Skeletal muscle tissue (tissue), 4 donors: ENCODE data around the gene EDDM13. TPM values are rescaled to one million over a fixed set of nuclear protein-coding genes. Genes with fewer than 3 reads are reported as not detected.
"Not testable (repeated sequence)": the region's sequence is repeated elsewhere in the genome, so short reads cannot be mapped to it uniquely, and the experiment has no call there.

Source experiments
- H3K27ac ChIP-seq: one replicate; pipeline ENCODE4 v1.7.0; 2013; ENCODE audit warnings: mild to moderate bottlenecking, low read depth, low read length, inconsistent platforms
- H3K27me3 ChIP-seq, 3 donors: one replicate each; pipeline ENCODE4 v1.7.0; 2013; ENCODE audit warnings: low read length in 3 of 3; ENCODE audit not compliant: control insufficient read depth in 3 of 3, insufficient read depth in 3 of 3
- H3K36me3 ChIP-seq, 3 donors: one replicate each; pipeline ENCODE4 v1.7.0; 2013; ENCODE audit warnings: low read length in 3 of 3; ENCODE audit not compliant: control insufficient read depth in 3 of 3, insufficient read depth in 3 of 3
- H3K4me1 ChIP-seq, 3 donors: one replicate each; pipeline ENCODE4 v1.7.0; 2013; ENCODE audit warnings: low read length in 3 of 3, mild to moderate bottlenecking in 3 of 3; ENCODE audit not compliant: control insufficient read depth in 3 of 3, insufficient read depth in 3 of 3
- H3K4me3 ChIP-seq, 3 donors: one replicate each; pipeline ENCODE4 v1.7.0; 2013; ENCODE audit warnings: low read length in 3 of 3
- H3K9ac ChIP-seq, 3 donors: one replicate each; pipeline ENCODE4 v1.7.0; 2013; ENCODE audit warnings: low read length in 3 of 3, mild to moderate bottlenecking in 3 of 3, moderate library complexity in 2 of 3, low read depth in 1 of 3
- H3K9me3 ChIP-seq, 3 donors: one replicate each; pipeline ENCODE4 v1.7.0; 2013; ENCODE audit warnings: low read length in 3 of 3; ENCODE audit not compliant: control insufficient read depth in 3 of 3
- total RNA-seq: library from RNA; depleted of rRNA; stranded (reverse); fragments of >200 nt; gene quantifications from one replicate; pipeline ENCODE4 v1.2.3, GENCODE V29; 2014
- donor health status: Osteomylitis.

Gene EDDM13
- total RNA-seq, 1 donor from 2014 or later, result not detected

GRCh38 chr19:56294549-56294948 lies 22.0 kb downstream of the EDDM13 start:
- Histone ChIP-seq H3K27ac (no peak overlapping the region), H3K4me3 (no peak overlapping the region), H3K4me1 (no peaks in the 10 kb centered on the region), H3K36me3 (peaks cover 5 to 11% (median 10%) of the 10 kb centered on the region in 3 donors), H3K27me3 (no peaks in the 10 kb centered on the region), H3K9ac (no peak overlapping the region), H3K9me3 (no peaks in the 10 kb centered on the region)

GRCh38 chr19:56295531-56296455 lies 23.2 kb downstream of the EDDM13 start:
- no peak overlapping the region for H3K4me3 ChIP-seq
- no peaks in the 10 kb centered on the region for H3K9me3 ChIP-seq
- no peaks in the 10 kb centered on the region for H3K27me3 ChIP-seq
- no peaks in the 10 kb centered on the region for H3K4me1 ChIP-seq
- H3K9ac ChIP-seq, result no peak overlapping the region
- no peak overlapping the region for H3K27ac ChIP-seq
- H3K36me3 ChIP-seq, result peaks cover 5 to 11% (median 10%) of the 10 kb centered on the region in 3 donors

GRCh38 chr19:56297010-56297409 lies 24.5 kb downstream of the EDDM13 start:
- H3K9ac ChIP-seq, result no peak overlapping the region
- peaks cover 5 to 10% (median 5%) of the 10 kb centered on the region in 3 donors for H3K36me3 ChIP-seq
- H3K4me3 ChIP-seq, result no peak overlapping the region
- no peaks in the 10 kb centered on the region for H3K27me3 ChIP-seq
- H3K27ac ChIP-seq, result no peak overlapping the region
- no peaks in the 10 kb centered on the region for H3K9me3 ChIP-seq
- H3K4me1 ChIP-seq, result peaks cover 0 to 3% (median 0%) of the 10 kb centered on the region in 3 donors

- no peak overlapping the region for H3K9ac ChIP-seq
- no peak overlapping the region for H3K4me3 ChIP-seq
- peaks cover 0 to 3% (median 0%) of the 10 kb centered on the region in 3 donors for H3K4me1 ChIP-seq
- no peaks in the 10 kb centered on the region for H3K27me3 ChIP-seq
- H3K27ac ChIP-seq, result no peak overlapping the region
- peaks cover 11 to 17% (median 12%) of the 10 kb centered on the region in 3 donors for H3K36me3 ChIP-seq
- no peaks in the 10 kb centered on the region for H3K9me3 ChIP-seq
These were observed 27.1 kb downstream of the EDDM13 start for GRCh38 chr19:56299688-56300087.

- Histone ChIP-seq H3K9me3 (no peaks in the 10 kb centered on the region), H3K27ac (no peak overlapping the region)
These were observed 28.6 kb downstream of the EDDM13 start for GRCh38 chr19:56301155-56301554.

GRCh38 chr19:56301886-56302620 lies 29.5 kb downstream of the EDDM13 start:
- no peak overlapping the region for H3K27ac ChIP-seq

More at GRCh38 chr19:56301155-56301554, 28.6 kb downstream of the EDDM13 start:
- H3K27me3 ChIP-seq, result no peaks in the 10 kb centered on the region
- H3K4me3 ChIP-seq, result no peak overlapping the region
- H3K4me1 ChIP-seq, result peaks cover 0 to 3% (median 0%) of the 10 kb centered on the region in 3 donors
- H3K36me3 ChIP-seq, result peaks cover 8 to 15% (median 11%) of the 10 kb centered on the region in 3 donors
- no peak overlapping the region for H3K9ac ChIP-seq

GRCh38 chr19:56304243-56304642 lies 31.7 kb downstream of the EDDM13 start:
- no peak overlapping the region for H3K4me3 ChIP-seq
- H3K27ac ChIP-seq, result no peak overlapping the region
- no peak overlapping the region for H3K9ac ChIP-seq
- peaks cover 8 to 15% (median 13%) of the 10 kb centered on the region in 3 donors for H3K36me3 ChIP-seq
- H3K9me3 ChIP-seq, result no peaks in the 10 kb centered on the region
- no peaks in the 10 kb centered on the region for H3K27me3 ChIP-seq
- peaks cover 0 to 3% (median 0%) of the 10 kb centered on the region in 3 donors for H3K4me1 ChIP-seq

More at GRCh38 chr19:56301886-56302620, 29.5 kb downstream of the EDDM13 start:
- Histone ChIP-seq H3K36me3 (peaks cover 8 to 15% (median 10%) of the 10 kb centered on the region in 3 donors), H3K9ac (no peak overlapping the region), H3K27me3 (no peaks in the 10 kb centered on the region), H3K9me3 (no peaks in the 10 kb centered on the region), H3K4me3 (no peak overlapping the region), H3K4me1 (peaks cover 0 to 3% (median 0%) of the 10 kb centered on the region in 3 donors)

GRCh38 chr19:56306016-56306415 lies 33.5 kb downstream of the EDDM13 start:
- peaks cover 8 to 15% (median 13%) of the 10 kb centered on the region in 3 donors for H3K36me3 ChIP-seq
- H3K27ac ChIP-seq, result no peak overlapping the region
- H3K4me3 ChIP-seq, result no peak overlapping the region
- peaks cover 0 to 3% (median 0%) of the 10 kb centered on the region in 3 donors for H3K4me1 ChIP-seq
- H3K9me3 ChIP-seq, result no peaks in the 10 kb centered on the region
- no peak overlapping the region for H3K9ac ChIP-seq
- no peaks in the 10 kb centered on the region for H3K27me3 ChIP-seq

- H3K36me3 ChIP-seq, result peaks cover 10 to 15% (median 10%) of the 10 kb centered on the region in 3 donors
- not testable (repeated sequence) for H3K4me1 ChIP-seq, H3K9ac ChIP-seq, H3K27ac ChIP-seq, H3K9me3 ChIP-seq, H3K4me3 ChIP-seq, H3K27me3 ChIP-seq
These were observed 34.5 kb downstream of the EDDM13 start for GRCh38 chr19:56307062-56307461.
